Mesenchymal stem cell (in vitro differentiated cells and primary cell): ENCODE results near the gene DHRSX. TPM values are rescaled to one million over a fixed set of nuclear protein-coding genes. Genes with fewer than 3 reads are reported as not detected.
A peak's percentile ranks its signal among the peaks of the same experiment; 100 is the strongest.

Experiments
- DNase-seq: peaks from one replicate; pipeline ENCODE4 v3.0.0-alpha.2; 2013
- H2AFZ ChIP-seq: one replicate; pipeline ENCODE4 v1.6.1; 2013; ENCODE audit warnings: low read depth, mild to moderate bottlenecking, control low read depth, inconsistent platforms, low read length, moderate library complexity
- H2AK5ac ChIP-seq: 2 replicates; pipeline ENCODE4 v1.6.1; 2013; ENCODE audit warnings: low read length, moderate library complexity, mild to moderate bottlenecking, inconsistent platforms; ENCODE audit not compliant: severe bottlenecking
- H2BK120ac ChIP-seq: one replicate; pipeline ENCODE4 v1.6.1; 2013; ENCODE audit warnings: low read depth, mild to moderate bottlenecking, inconsistent platforms, low read length, moderate library complexity
- H2BK12ac ChIP-seq, 2 experiments: one replicate each; pipeline ENCODE4 v1.6.1; 2013; ENCODE audit warnings: inconsistent platforms in 2 of 2, low read length in 2 of 2, mild to moderate bottlenecking in 2 of 2, moderate library complexity in 2 of 2, control low read depth in 1 of 2
- H2BK15ac ChIP-seq: one replicate; pipeline ENCODE4 v1.6.1; 2013; ENCODE audit warnings: mild to moderate bottlenecking, low read depth, inconsistent platforms; ENCODE audit not compliant: poor library complexity, severe bottlenecking
- H2BK5ac ChIP-seq: 2 replicates; pipeline ENCODE4 v1.6.1; 2013; ENCODE audit warnings: low read depth, mild to moderate bottlenecking, low read length, control low read depth, inconsistent platforms; ENCODE audit not compliant: poor library complexity, severe bottlenecking
- H3K14ac ChIP-seq, 2 experiments: one replicate each; pipeline ENCODE4 v1.6.1; 2013; ENCODE audit warnings: inconsistent platforms in 2 of 2, low read length in 2 of 2, control low read depth in 1 of 2, mild to moderate bottlenecking in 1 of 2, moderate library complexity in 1 of 2
- H3K18ac ChIP-seq, 2 experiments: one replicate each; pipeline ENCODE4 v1.6.1; 2013; ENCODE audit warnings: inconsistent platforms in 2 of 2, low read length in 2 of 2, control low read depth in 1 of 2, low read depth in 1 of 2, mild to moderate bottlenecking in 1 of 2
- H3K23ac ChIP-seq, 2 experiments: one replicate each; pipeline ENCODE4 v1.6.1; 2013; ENCODE audit warnings: inconsistent platforms in 2 of 2, low read length in 2 of 2, mild to moderate bottlenecking in 2 of 2, moderate library complexity in 2 of 2, control low read depth in 1 of 2
- H3K27ac ChIP-seq: 2 replicates; pipeline ENCODE4 v1.5.1; 2013; ENCODE audit warnings: mild to moderate bottlenecking, moderate library complexity, low read length, control low read depth, inconsistent platforms; ENCODE audit not compliant: poor library complexity, severe bottlenecking
- H3K27me3 ChIP-seq, 2 experiments: 2 replicates each; pipeline versions ENCODE4 v1.6.1 to v1.7.0; 2013; ENCODE audit warnings: low read length in 2 of 2, mild to moderate bottlenecking in 2 of 2, moderate library complexity in 2 of 2, control low read depth in 1 of 2, inconsistent platforms in 1 of 2; ENCODE audit not compliant: control insufficient read depth in 1 of 2, insufficient read depth in 1 of 2
- H3K36me3 ChIP-seq, 2 experiments: 2 replicates each; pipeline versions ENCODE4 v1.6.1 to v1.7.0; 2013; ENCODE audit warnings: low read length in 2 of 2, control low read depth in 1 of 2, inconsistent platforms in 1 of 2, low read depth in 1 of 2, mild to moderate bottlenecking in 1 of 2; ENCODE audit not compliant: insufficient read depth in 2 of 2, control insufficient read depth in 1 of 2
- H3K4ac ChIP-seq, 2 experiments: one replicate each; pipeline ENCODE4 v1.6.1; 2013; ENCODE audit warnings: inconsistent platforms in 2 of 2, low read length in 2 of 2, mild to moderate bottlenecking in 2 of 2, moderate library complexity in 2 of 2, control low read depth in 1 of 2, low read depth in 1 of 2
- H3K4me1 ChIP-seq: 2 replicates; pipeline ENCODE4 v1.6.1; 2013; ENCODE audit warnings: low read depth, low read length, control low read depth; ENCODE audit not compliant: control insufficient read depth, insufficient read depth
- H3K4me2 ChIP-seq: 2 replicates; pipeline ENCODE4 v1.6.1; 2013; ENCODE audit warnings: low read length, mild to moderate bottlenecking, inconsistent platforms; ENCODE audit not compliant: poor library complexity, severe bottlenecking
- H3K4me3 ChIP-seq, 2 experiments: 2 replicates each; pipeline versions ENCODE4 v1.5.1 to v1.7.0; 2013; ENCODE audit warnings: low read length in 2 of 2, mild to moderate bottlenecking in 2 of 2, control low read depth in 1 of 2, low read depth in 1 of 2; ENCODE audit not compliant: insufficient read depth in 1 of 2
- H3K79me1 ChIP-seq: replicated peaks from 2 replicates; pipeline ENCODE4 v1.6.1; 2013; ENCODE audit warnings: mild to moderate bottlenecking, control low read depth, low read length, inconsistent platforms; ENCODE audit not compliant: poor library complexity, severe bottlenecking
- H3K9ac ChIP-seq: 2 replicates; pipeline ENCODE4 v1.7.0; 2013; ENCODE audit warnings: mild to moderate bottlenecking, low read length, moderate library complexity
- H3K9me3 ChIP-seq: 2 replicates; pipeline ENCODE4 v1.7.0; 2013; ENCODE audit warnings: mild to moderate bottlenecking, low read length; ENCODE audit not compliant: control insufficient read depth
- H4K8ac ChIP-seq: one replicate; pipeline ENCODE4 v1.6.1; 2013; ENCODE audit warnings: inconsistent platforms, mild to moderate bottlenecking, low read length, moderate library complexity
- H4K91ac ChIP-seq: one replicate; pipeline ENCODE4 v1.6.1; 2013; ENCODE audit warnings: mild to moderate bottlenecking, low read length, inconsistent platforms
- WGBS: methylation state at CpG from one replicate; pipeline ENCODE4 v1.1.7; 2013; ENCODE audit warnings: mixed read lengths; 5-methylcytosine and 5-hydroxymethylcytosine counted together
- polyA plus RNA-seq, 2 experiments: library from polyadenylated mRNA; stranded (reverse); fragments of 200-250 nt; gene quantifications; one replicate each; pipeline ENCODE4 v1.2.3, GENCODE V29; 2013

Gene DHRSX, protein sequence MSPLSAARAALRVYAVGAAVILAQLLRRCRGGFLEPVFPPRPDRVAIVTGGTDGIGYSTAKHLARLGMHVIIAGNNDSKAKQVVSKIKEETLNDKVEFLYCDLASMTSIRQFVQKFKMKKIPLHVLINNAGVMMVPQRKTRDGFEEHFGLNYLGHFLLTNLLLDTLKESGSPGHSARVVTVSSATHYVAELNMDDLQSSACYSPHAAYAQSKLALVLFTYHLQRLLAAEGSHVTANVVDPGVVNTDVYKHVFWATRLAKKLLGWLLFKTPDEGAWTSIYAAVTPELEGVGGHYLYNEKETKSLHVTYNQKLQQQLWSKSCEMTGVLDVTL
- 30.6 TPM for polyA plus RNA-seq (2013, experiment 1 of 2)
- polyA plus RNA-seq (2013, experiment 2 of 2) = 31.1 TPM

DNA sequence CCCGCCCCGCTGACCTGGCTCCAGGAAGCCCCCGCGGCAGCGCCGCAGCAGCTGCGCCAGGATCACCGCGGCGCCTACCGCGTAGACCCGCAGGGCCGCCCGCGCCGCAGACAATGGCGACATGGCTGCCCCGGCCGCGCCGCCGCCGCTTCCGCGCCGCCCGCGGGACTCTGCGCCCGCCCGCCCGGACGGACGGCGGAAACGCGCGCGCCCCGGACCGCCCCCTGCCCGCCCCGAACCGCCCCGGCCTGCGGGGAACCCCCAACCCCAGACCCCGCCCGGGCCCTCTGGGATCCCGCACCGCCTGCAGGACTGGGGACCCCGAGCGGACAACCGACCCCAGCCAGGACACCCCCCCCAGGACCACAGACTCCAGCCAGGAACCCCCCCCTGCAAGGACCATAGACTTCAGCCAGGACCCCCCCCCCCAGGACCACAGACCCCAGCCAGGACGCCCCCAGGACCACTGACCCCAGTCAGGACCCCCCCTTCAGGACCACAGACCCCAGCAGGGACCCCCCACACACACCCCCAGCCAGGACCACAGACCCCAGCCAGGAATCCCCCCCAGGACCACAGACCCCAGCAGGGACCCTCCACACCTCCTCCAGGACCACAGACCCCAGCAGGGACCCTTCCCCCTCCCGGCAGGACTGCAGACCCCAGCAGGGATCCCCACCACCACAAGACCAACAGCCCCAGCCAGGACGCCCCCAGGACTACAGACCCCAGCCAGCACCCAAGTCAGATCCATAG is at the start of gene DHRSX, which contains the start of gene ZBED1:
TSS of gene DHRSX (minus strand) at position 174 of the 756 bp plus-strand sequence. CDS start at position 123, 51 bp downstream.
TSS of gene ZBED1 (minus strand) at position 174 of the 756 bp plus-strand sequence. CDS start 10,257 bp downstream, outside the sequence.
- peak within 1 kb of the TSS; percentile 97 to 99 for H3K4ac ChIP-seq
- no peaks in the 10 kb centered on the region for H3K79me1 ChIP-seq
- WGBS = 9% methylated on average over 18 of the region's 57 CpGs
- H4K8ac ChIP-seq = peak within 1 kb of the TSS; percentile 97
- H3K4me2 ChIP-seq = peak within 1 kb of the TSS; percentile 77
- peak within 1 kb of the TSS; percentile 66 for H3K27ac ChIP-seq
- peak within 1 kb of the TSS; percentile 94 for H2BK15ac ChIP-seq
- H3K23ac ChIP-seq = peak within 1 kb of the TSS in 1 of 2 experiments; percentile 50
- peak within 1 kb of the TSS; percentile 66 for H2BK5ac ChIP-seq
- H3K14ac ChIP-seq = peak within 1 kb of the TSS; percentile 92 to 94
- H3K9ac ChIP-seq = peak within 1 kb of the TSS; percentile 91
- peaks cover 0 to 4% of the 10 kb centered on the region in 2 experiments for H3K36me3 ChIP-seq
- peak within 1 kb of the TSS; percentile 99 for H2BK120ac ChIP-seq
- DNase-seq = peak; percentile 38
- H3K27me3 ChIP-seq = no peaks in the 10 kb centered on the region
- H2AK5ac ChIP-seq = peak within 1 kb of the TSS; percentile 87
- H3K4me1 ChIP-seq = peaks cover 18% of the 10 kb centered on the region
- peak within 1 kb of the TSS; percentile 92 for H2AFZ ChIP-seq
- no peak within 1 kb of the TSS for H2BK12ac ChIP-seq
- peak within 1 kb of the TSS; percentile 90 for H4K91ac ChIP-seq
- peak within 1 kb of the TSS; percentile 97 to 98 for H3K18ac ChIP-seq
- no peaks in the 10 kb centered on the region for H3K9me3 ChIP-seq
- peak within 1 kb of the TSS; percentile 75 to 89 for H3K4me3 ChIP-seq

DNA sequence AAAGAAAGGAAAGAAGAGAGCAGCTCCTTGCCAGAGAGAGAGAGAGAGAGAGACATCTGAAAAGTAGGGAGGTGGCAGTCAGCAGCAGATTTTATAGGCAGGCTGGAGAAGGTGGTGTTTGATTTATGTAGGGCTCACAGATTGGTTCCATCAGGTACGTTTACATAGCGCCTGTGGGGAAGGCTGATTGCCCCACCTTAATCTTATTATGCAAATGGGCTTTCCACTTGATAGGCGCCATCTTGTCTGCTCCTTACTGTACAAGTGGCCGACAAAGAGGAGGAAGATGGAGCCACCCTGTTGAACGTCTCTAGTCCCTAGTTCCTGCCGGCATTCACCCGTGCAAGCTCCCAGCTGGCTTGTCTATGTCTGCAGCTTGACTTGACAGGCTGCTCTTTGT is 49.1 kb upstream of the DHRSX start:
- Histone ChIP-seq H2AFZ (no peak overlapping the region), H4K91ac (no peak overlapping the region), H2AK5ac (no peak overlapping the region), H3K9ac (no peak overlapping the region), H4K8ac (no peak overlapping the region), H3K23ac (no peak overlapping the region), H3K4me1 (peaks cover 11% of the 10 kb centered on the region), H3K9me3 (peaks cover 7% of the 10 kb centered on the region), H2BK5ac (no peak overlapping the region), H3K79me1 (no peaks in the 10 kb centered on the region), H2BK12ac (no peak overlapping the region), H3K27ac (no peak overlapping the region), H2BK120ac (no peak overlapping the region), H3K18ac (no peak overlapping the region), H2BK15ac (no peak overlapping the region), H3K27me3 (peaks cover 30 to 43% of the 10 kb centered on the region in 2 experiments), H3K36me3 (no peaks in the 10 kb centered on the region), H3K4me2 (no peak overlapping the region), H3K4ac (no peak overlapping the region), H3K14ac (no peak overlapping the region), H3K4me3 (no peak overlapping the region)
- no peak for DNase-seq
- 59% methylated on average over 7 of the region's 7 CpGs for WGBS

DNA sequence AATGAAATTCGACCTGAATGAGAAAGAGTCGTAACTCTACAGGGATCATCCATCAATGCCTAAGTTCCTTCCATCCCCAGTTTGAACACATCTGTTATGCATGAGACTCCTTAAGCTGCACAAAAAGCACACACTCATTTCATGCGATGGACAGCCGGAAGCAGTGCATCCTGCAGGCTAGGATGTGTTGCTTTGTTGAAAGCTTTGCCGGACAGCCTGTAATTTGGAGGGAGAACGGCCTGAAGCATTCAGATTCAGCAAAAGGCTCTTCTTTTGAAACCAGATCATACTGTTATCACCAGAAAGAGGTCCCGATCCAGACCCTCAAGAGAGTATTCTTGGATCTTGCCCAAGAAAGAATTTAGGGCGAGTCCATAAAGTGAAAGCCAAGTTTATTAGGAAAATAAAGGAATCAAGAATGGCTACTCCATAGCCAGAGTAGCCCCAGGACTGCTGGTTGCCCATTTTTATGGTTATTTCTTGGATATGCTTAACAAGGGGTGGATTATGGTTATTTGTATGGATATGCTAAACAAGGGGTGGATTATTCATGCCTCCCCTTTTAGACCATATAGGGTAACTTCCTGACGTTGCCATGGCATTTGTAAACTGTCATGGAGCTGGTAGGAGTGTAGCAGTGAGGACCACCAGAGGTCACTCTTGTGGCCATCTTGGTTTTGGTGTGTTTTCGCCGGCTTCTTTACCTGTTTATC is 48.1 kb upstream of the DHRSX start:
- Histone ChIP-seq H3K9me3 (peaks cover 11% of the 10 kb centered on the region), H3K4me1 (peaks cover 11% of the 10 kb centered on the region), H3K27me3 (peaks cover 26 to 45% of the 10 kb centered on the region in 2 experiments), H2BK15ac (no peak overlapping the region), H3K27ac (no peak overlapping the region), H3K4me2 (no peak overlapping the region), H4K8ac (no peak overlapping the region), H3K18ac (no peak overlapping the region), H2AK5ac (no peak overlapping the region), H2BK120ac (no peak overlapping the region), H3K36me3 (no peaks in the 10 kb centered on the region), H3K9ac (no peak overlapping the region), H2BK5ac (no peak overlapping the region), H3K4ac (no peak overlapping the region), H3K23ac (no peak overlapping the region), H4K91ac (no peak overlapping the region), H3K4me3 (no peak overlapping the region), H3K14ac (no peak overlapping the region), H2AFZ (no peak overlapping the region), H2BK12ac (no peak overlapping the region), H3K79me1 (no peaks in the 10 kb centered on the region)
- DNase-seq = no peak
- WGBS = 56% methylated on average over 10 of the region's 11 CpGs
